Pancreas (tissue), 10 donors: ENCODE measurements around the gene RRP1B. TPM values are rescaled to one million over a fixed set of nuclear protein-coding genes. Genes with fewer than 3 reads are reported as not detected.
A peak's percentile ranks its signal among the peaks of the same experiment; 100 is the strongest.

Source experiments
- ATAC-seq, 4 donors: fragments of 200-7000 bp; cut with Tn5 transposase; one replicate each; pipeline versions ENCODE4 v1.8.0 to v1.9.1; 2020; ENCODE audit warnings: mild to moderate bottlenecking in 4 of 4, moderate library complexity in 4 of 4
- DNase-seq, 6 donors: peaks; one replicate each; pipeline ENCODE4 v3.0.0-alpha.2; 2020
- FAIRE-seq: peaks from 2 replicates; lab custom pipeline; 2012; peaks lifted over from hg19 to GRCh38; lab: Jason Lieb, UNC
- H3K27ac ChIP-seq, 4 donors: fragments of 200-600 bp; sonication (generic); 1 replicate in 3 of 4; 2 replicates in 1 of 4; pipeline versions ENCODE4 v1.5.0 to v1.8.0; 2020
- H3K27me3 ChIP-seq, 4 donors: fragments of 200-600 bp; one replicate each; pipeline ENCODE4 v1.8.0; 2021
- H3K36me3 ChIP-seq, 3 donors: fragments of 200-600 bp; sonication (generic) in 1 of 3; one replicate each; pipeline versions ENCODE4 v1.5.0 to v1.8.0; 2020 to 2021
- H3K4me1 ChIP-seq, 3 donors: fragments of 200-600 bp; one replicate each; pipeline ENCODE4 v1.8.0; 2021
- H3K4me3 ChIP-seq, 4 donors: fragments of 200-600 bp; sonication (generic) in 2 of 4; one replicate each; pipeline versions ENCODE4 v1.5.0 to v1.8.0; 2020 to 2021
- H3K9me3 ChIP-seq, 4 donors: fragments of 200-600 bp; one replicate each; pipeline ENCODE4 v1.8.0; 2021
- WGBS, 2 donors: extraction: QIAGEN DNeasy Blood & Tissue Kit; methylation state at CpG; one replicate each; pipeline ENCODE4 v1.1.7; 2013; 5-methylcytosine and 5-hydroxymethylcytosine counted together
- intact Hi-C, 3 donors: fragments of 100-400 bp; cut with DNase I; formaldehyde crosslinking; loops; one replicate each; pipeline versions ENCODE4 v1.11.1 to v1.14.2; 2022
- polyA plus RNA-seq, 2 donors: library from polyadenylated mRNA; stranded (reverse); fragments of 200-250 nt; gene quantifications; one replicate each; pipeline ENCODE4 v1.2.3, GENCODE V29; 2013
- total RNA-seq, 6 donors: library from RNA; stranded (reverse); fragmentation: NEBNext Ultra II Directional in 4 of 6; extraction: Animal tissue kit (Norgen Biotek cat#: 25700) in 4 of 6; gene quantifications; one replicate each; pipeline versions ENCODE4 v1.2.1 to v1.2.4, GENCODE V29; 2021 to 2023
- TF ChIP-seq, protein P1 (sequence below), 4 donors: fragments of 200-600 bp; sonication (generic) in 3 of 4; IDR thresholded peaks; one replicate each; pipeline versions ENCODE4 v1.5.0 to v1.8.0; 2021; ENCODE audit warnings: antibody characterized with exemption in 4 of 4
- donor health status: healthy with polysubstance abuse.
- donor health status: DM: no; HTN: no; CAD: no; lungs with moderate emphysema.
- donor health status: DM: no; HTN: no; CAD: no.
- donor health status: control.
- donor health status: control.
- donor health status: Bipolar disorder and iron deficiency.
- donor health status: DM: yes; HTN: yes; CAD: no.
- donor health status: DM: no; HTN: no; CAD: no.
- donor health status: DM: no; HTN: no; CAD: no.
- donor health status: DM: yes; HTN: yes; CAD: no.

RRP1B gene
- total and polyA plus RNA-seq, 8 donors: 4.4 to 13.3 (median 9.0) TPM

DNA sequence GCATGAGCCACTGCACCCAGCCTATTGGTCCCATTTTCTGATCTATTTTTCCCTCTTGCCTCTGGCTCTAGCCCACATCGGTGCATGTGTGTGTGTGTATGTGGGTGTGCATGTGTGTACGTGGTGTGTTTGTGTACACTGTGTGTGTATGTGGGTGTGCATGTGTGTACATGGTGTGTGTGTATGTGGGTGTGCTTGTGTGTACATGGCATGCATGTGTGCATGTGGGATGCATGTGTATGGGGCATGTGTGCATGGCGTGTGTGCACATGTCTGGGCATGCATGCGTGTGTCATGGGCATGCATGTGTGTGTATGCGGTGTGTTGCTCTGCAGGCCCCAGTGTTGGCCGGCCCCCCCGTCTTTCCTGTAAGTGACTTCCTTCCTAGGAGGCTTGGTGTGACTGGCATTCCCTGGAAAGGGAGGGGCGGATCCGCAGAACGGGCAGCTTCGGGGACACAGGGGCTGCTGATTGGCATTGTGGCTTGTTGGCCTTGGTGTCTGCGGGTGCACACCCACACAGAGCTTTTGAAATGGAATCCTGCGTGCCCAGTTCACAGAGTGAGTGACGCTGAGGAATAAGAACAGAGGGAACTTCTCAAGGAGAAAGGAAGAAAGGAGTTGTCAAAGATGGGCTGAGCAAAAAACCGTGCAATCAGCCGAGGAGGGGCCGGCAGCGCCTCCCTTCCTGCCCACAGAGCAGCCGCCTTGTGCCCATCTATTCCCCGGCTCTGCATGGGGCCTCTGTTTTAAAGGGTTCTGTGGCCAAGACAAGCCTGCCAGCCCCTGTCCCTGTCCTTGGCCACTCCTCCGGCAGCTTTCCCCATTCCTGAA is 67.5 kb downstream of the RRP1B start:
- peak overlapping the region; percentile 57 to 84 (median 80) for H3K27ac ChIP-seq
- TF ChIP-seq, protein P1, sequence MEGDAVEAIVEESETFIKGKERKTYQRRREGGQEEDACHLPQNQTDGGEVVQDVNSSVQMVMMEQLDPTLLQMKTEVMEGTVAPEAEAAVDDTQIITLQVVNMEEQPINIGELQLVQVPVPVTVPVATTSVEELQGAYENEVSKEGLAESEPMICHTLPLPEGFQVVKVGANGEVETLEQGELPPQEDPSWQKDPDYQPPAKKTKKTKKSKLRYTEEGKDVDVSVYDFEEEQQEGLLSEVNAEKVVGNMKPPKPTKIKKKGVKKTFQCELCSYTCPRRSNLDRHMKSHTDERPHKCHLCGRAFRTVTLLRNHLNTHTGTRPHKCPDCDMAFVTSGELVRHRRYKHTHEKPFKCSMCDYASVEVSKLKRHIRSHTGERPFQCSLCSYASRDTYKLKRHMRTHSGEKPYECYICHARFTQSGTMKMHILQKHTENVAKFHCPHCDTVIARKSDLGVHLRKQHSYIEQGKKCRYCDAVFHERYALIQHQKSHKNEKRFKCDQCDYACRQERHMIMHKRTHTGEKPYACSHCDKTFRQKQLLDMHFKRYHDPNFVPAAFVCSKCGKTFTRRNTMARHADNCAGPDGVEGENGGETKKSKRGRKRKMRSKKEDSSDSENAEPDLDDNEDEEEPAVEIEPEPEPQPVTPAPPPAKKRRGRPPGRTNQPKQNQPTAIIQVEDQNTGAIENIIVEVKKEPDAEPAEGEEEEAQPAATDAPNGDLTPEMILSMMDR (IDR thresholded peaks at IDR 0.05): no peak
- no peaks in the 10 kb centered on the region for H3K36me3 ChIP-seq
- H3K9me3 ChIP-seq: no peaks in the 10 kb centered on the region
- ATAC-seq: peak in 2 of 4 donors; percentile 0 to 5
- peaks cover 28 to 45% (median 38%) of the 10 kb centered on the region in 3 donors for H3K4me1 ChIP-seq
- no peak overlapping the region for H3K4me3 ChIP-seq
- no peak for FAIRE-seq
- intact Hi-C loops: loop anchor here in 1 of 3 donors (10.0 kb wide), 1 partner anchor 48 kb away; the partner anchor contains the start of gene CSTB
- 44 to 53% methylated on average over 21 of the region's 21 CpGs for WGBS, 2 donors
- peak in 4 of 6 donors; percentile 38 to 63 (median 54) for DNase-seq
- H3K27me3 ChIP-seq: no peaks in the 10 kb centered on the region

DNA sequence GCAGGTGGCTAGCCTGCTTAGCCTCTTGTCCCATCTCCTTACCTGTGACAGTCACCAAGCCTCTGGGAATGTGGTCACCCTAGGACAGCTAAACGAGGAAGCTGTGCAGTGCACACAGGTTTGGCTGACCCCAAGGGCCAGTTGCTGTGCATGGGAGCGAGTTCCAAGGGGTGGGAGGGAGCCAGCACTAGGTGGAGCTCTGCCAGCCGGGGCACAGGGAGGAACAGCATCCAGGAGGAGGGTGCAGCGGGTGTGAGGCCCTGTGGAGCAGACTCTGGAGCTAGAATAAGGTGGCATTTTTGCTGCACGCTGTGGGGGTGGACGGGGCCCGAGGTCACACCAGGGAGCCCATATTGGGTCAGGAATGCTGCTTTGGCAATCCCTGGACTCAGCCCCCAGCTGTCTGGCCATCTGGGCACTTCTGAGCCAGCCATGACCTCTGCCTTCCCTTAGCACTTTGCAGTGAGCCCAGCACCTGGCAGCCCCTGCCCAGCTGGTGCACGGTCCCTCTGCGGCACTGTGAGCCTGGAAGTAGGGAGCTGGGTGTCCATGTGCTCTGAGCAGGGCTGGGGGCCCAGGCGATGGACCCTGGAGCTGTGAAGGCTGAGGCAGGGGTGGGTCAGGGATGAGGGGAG is 68.3 kb downstream of the RRP1B start:
- Histone ChIP-seq H3K9me3 (no peaks in the 10 kb centered on the region), H3K27ac (peak overlapping the region; percentile 57 to 84 (median 80)), H3K4me1 (peaks cover 30 to 48% (median 34%) of the 10 kb centered on the region in 3 donors), H3K27me3 (no peaks in the 10 kb centered on the region), H3K4me3 (no peak overlapping the region), H3K36me3 (no peaks in the 10 kb centered on the region)
- intact Hi-C loops: loop anchor here in 1 of 3 donors (10.0 kb wide), 1 partner anchor 47 kb away; the partner anchor contains the start of gene CSTB
- FAIRE-seq: no peak
- 40 to 51% methylated on average over 10 of the region's 10 CpGs for WGBS, 2 donors
- peak in 3 of 4 donors; percentile 10 to 31 (median 16) for ATAC-seq
- TF ChIP-seq, protein P1 (IDR thresholded peaks at IDR 0.05): no peak
- peak in 5 of 6 donors; percentile 43 to 81 (median 57) for DNase-seq

DNA sequence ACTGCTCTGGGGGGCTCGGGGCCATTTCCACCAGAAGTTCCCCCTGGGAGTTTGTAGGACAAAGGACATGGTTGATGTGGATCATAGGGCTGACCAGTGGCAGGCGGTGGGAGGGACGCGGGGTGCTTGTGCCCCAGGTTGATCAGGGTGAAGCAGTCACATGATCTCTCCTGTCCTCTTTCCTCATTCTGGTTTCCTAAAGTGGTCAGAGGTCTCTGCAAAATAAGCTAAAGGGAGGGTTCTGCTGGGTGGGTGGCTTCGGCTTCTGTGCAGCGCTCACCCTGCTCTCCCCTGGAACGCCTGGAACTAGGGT is 68.8 kb downstream of the RRP1B start:
- no peak for FAIRE-seq
- Histone ChIP-seq H3K4me1 (peaks cover 30 to 48% (median 34%) of the 10 kb centered on the region in 3 donors), H3K4me3 (peak overlapping the region in 2 of 4 donors; percentile 23 to 27), H3K9me3 (no peaks in the 10 kb centered on the region), H3K36me3 (no peaks in the 10 kb centered on the region), H3K27ac (peak overlapping the region; percentile 57 to 84 (median 80)), H3K27me3 (no peaks in the 10 kb centered on the region)
- WGBS, 2 donors: 63 to 64% methylated on average over 7 of the region's 7 CpGs
- peak; percentile 2 to 20 (median 6) for ATAC-seq
- TF ChIP-seq, protein P1 (IDR thresholded peaks at IDR 0.05): no peak
- intact Hi-C loops: loop anchor here in 1 of 3 donors (10.0 kb wide), 1 partner anchor 47 kb away; the partner anchor contains the start of gene CSTB
- DNase-seq: no peak

DNA sequence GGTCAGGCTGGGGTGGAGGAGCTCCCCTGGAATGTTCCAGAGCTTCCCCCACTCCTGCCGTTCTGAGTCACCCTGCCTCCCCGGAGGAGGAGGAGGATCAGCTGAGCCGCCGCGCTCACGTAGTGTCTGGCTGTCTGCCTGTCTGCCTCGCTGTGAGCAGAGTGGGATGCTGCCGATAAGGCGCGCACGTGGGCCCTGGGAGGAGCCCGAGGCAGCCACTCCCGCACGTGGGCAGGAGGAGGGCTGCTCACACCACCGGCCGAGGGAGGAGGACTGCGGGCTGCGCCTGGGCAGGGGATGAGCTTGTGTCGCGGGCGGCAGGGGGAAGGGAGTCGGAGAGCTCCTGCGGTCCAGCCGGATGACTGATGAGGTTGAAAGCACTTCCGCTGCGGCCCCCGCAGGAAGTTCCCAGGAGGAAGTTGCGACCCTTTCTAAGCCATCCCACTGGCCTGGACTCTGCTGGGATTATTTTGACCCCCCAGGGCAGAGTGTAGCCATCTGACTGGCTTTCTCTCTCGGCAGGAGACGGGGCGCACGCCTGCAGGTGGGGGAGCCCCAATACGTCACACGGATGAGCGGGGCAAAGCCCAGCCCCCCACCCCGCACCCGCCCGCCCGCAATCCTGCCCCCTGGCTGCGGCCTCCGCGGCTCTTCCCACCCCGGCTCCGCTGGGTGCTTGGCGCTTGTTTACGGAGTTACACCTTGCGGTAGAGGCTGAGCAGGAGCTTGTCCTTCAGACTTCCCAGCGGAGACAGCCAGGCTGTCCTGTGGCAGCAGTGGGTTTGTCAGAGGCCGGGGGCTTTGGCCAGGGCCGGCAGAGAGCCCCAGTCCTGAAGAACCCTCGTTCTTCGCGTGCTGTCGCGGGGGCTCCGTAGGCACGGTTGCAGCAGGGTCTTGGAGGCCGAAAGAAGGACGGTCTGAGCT is 69.4 kb downstream of the RRP1B start:
- FAIRE-seq (no peak), DNase-seq (peak; percentile 81 to 91 (median 86)), ATAC-seq (peak; percentile 51 to 79 (median 63))
- Histone ChIP-seq H3K27me3 (no peaks in the 10 kb centered on the region), H3K4me1 (peaks cover 33 to 51% (median 38%) of the 10 kb centered on the region in 3 donors), H3K9me3 (no peaks in the 10 kb centered on the region), H3K36me3 (no peaks in the 10 kb centered on the region), H3K27ac (peak overlapping the region; percentile 57 to 84 (median 80)), H3K4me3 (peak overlapping the region in 3 of 4 donors; percentile 14 to 27 (median 23))
- intact Hi-C loops: loop anchor here in 1 of 3 donors (10.0 kb wide), 1 partner anchor 46 kb away; the partner anchor contains the start of gene CSTB
- WGBS, 2 donors: 30 to 47% methylated on average over 45 to 59 of the region's 59 CpGs
- TF ChIP-seq, protein P1 (IDR thresholded peaks at IDR 0.05): no peak
